Neutrophil (primary cell): Measurements from ENCODE around the gene ENOX1.

Experiments
- H3K27ac ChIP-seq: fragments of 200-600 bp; sonication (generic); 2 replicates; pipeline ENCODE4 v1.5.1; 2016; ENCODE audit warnings: mild to moderate bottlenecking, moderate library complexity
- H3K27me3 ChIP-seq: fragments of 200-600 bp; sonication (generic); 2 replicates; pipeline ENCODE4 v1.6.0; 2016; ENCODE audit warnings: mild to moderate bottlenecking
- H3K36me3 ChIP-seq: fragments of 200-600 bp; sonication (generic); 2 replicates; pipeline ENCODE4 v1.5.1; 2017
- H3K4me1 ChIP-seq, 2 experiments: fragments of 200-600 bp in 1 of 2; sonication (generic) in 1 of 2; 1 replicate in 1 of 2; 2 replicates in 1 of 2; pipeline versions ENCODE4 v1.5.1 to v1.6.1; 2013 to 2016; ENCODE audit warnings: low read depth in 1 of 2, low read length in 1 of 2, mild to moderate bottlenecking in 1 of 2, moderate library complexity in 1 of 2; ENCODE audit not compliant: control insufficient read depth in 1 of 2, insufficient read depth in 1 of 2
- H3K4me3 ChIP-seq, 2 experiments: fragments of 200-600 bp in 1 of 2; sonication (generic) in 1 of 2; 1 replicate in 1 of 2; 2 replicates in 1 of 2; pipeline ENCODE4 v1.5.1; 2013 to 2016; ENCODE audit warnings: low read depth in 1 of 2, low read length in 1 of 2, mild to moderate bottlenecking in 1 of 2, moderate library complexity in 1 of 2
- H3K9me3 ChIP-seq: fragments of 200-600 bp; sonication (generic); 2 replicates; pipeline ENCODE4 v1.5.1; 2016
- CTCF ChIP-seq: fragments of 200-600 bp; sonication (generic); IDR thresholded peaks from 2 replicates; pipeline ENCODE4 v1.5.1; 2016; ENCODE audit warnings: antibody characterized with exemption

ENOX1 gene

DNA sequence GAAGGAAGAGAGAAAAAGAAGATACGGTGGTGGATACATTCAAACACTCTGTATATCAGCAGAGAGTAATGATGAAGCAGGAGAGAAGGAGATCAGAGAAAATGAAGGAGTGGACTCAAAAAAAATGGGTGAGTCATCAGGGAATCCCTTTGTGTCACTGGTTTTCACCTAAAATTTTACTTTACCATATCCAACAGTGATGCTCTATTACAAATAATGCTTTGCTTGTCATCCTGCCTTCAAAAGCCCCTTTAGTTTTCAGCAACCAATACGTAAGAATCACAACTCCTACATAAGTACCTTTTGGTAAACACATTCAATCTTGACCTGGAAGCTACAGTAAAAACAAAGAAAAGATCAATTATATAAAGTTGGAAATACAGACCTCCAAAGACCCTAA lies 88.8 kb downstream of the ENOX1 start:
- H3K36me3 ChIP-seq: no peaks in the 10 kb centered on the region
- TF ChIP-seq CTCF: no peak
- no peaks in the 10 kb centered on the region for H3K27me3 ChIP-seq
- no peak overlapping the region for H3K27ac ChIP-seq
- no peaks in the 10 kb centered on the region for H3K9me3 ChIP-seq
- H3K4me3 ChIP-seq: no peak overlapping the region
- H3K4me1 ChIP-seq: no peaks in the 10 kb centered on the region

GRCh38 chr13:43697323-43697722 lies 89.4 kb downstream of the ENOX1 start:
- H3K4me1 ChIP-seq: no peaks in the 10 kb centered on the region
- H3K36me3 ChIP-seq: no peaks in the 10 kb centered on the region
- no peaks in the 10 kb centered on the region for H3K9me3 ChIP-seq
- TF ChIP-seq CTCF: no peak
- no peaks in the 10 kb centered on the region for H3K27me3 ChIP-seq
- H3K27ac ChIP-seq: no peak overlapping the region
- no peak overlapping the region for H3K4me3 ChIP-seq

DNA sequence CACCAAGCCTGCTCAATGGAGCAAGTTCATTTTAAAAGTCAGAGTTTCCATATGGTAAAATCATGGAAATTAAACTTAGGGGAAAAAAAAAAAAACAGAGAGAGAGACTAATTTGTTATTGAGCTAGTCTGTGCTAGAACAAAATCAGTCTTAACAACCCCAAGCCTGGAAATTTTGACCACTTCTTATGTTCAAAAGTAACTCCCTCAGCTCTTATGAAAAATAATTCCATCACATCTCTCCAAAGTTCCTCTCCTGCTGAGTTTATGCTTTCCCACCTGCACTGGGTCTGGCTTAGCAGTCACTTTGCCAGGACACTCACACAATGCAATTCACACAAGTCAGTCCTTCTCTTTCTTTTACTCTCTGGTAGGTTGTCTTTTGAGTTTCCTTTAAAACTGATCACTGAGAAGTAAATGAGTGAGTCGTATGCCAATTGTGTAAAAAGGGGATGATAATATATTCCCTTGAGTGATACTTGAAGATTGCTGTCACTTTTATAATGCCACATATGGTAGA lies 92.6 kb downstream of the ENOX1 start:
- no peak overlapping the region for H3K27ac ChIP-seq
- H3K9me3 ChIP-seq: no peaks in the 10 kb centered on the region
- no peaks in the 10 kb centered on the region for H3K36me3 ChIP-seq
- no peak overlapping the region for H3K4me3 ChIP-seq
- no peaks in the 10 kb centered on the region for H3K4me1 ChIP-seq
- no peaks in the 10 kb centered on the region for H3K27me3 ChIP-seq
- TF ChIP-seq CTCF: no peak

DNA sequence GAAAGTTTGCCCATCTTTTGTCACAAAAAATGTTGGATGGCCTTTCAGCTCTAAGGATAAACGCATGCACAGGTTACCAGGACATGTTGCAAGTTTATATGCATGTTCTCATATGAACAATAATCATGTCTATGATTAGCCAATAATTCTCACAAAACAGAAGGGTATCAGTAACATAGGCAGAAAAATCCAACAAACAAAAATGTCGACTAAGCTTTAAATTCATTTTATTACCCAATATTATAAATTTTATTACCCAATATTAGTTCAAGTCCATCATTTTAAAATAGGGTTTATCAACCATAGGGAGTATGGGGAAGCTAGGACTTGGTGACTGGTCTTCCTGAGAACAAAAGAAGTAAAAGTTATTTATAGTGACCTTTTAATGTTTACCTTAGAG lies 93.1 kb downstream of the ENOX1 start:
- Histone ChIP-seq H3K9me3 (no peaks in the 10 kb centered on the region), H3K27me3 (no peaks in the 10 kb centered on the region), H3K36me3 (no peaks in the 10 kb centered on the region), H3K4me1 (no peaks in the 10 kb centered on the region), H3K4me3 (no peak overlapping the region), H3K27ac (no peak overlapping the region)
- TF ChIP-seq CTCF: no peak

- no peaks in the 10 kb centered on the region for H3K4me1 ChIP-seq
- no peak overlapping the region for H3K4me3 ChIP-seq
- no peaks in the 10 kb centered on the region for H3K27me3 ChIP-seq
- no peaks in the 10 kb centered on the region for H3K36me3 ChIP-seq
- TF ChIP-seq CTCF: no peak
- no peaks in the 10 kb centered on the region for H3K9me3 ChIP-seq
- no peak overlapping the region for H3K27ac ChIP-seq
Measured at GRCh38 chr13:43688227-43688907, 98.4 kb downstream of the ENOX1 start.
